Erythroblast (primary cell): ENCODE measurements around the gene SORCS3.

Experiments
- DNase-seq, 2 experiments: peaks; one replicate each; lab custom pipeline; 2025; lab: John Stamatoyannopoulos, UW
- GATA1 ChIP-seq: IDR thresholded peaks from 2 replicates; pipeline ENCODE4 v1.6.1; 2011; ENCODE audit warnings: low read depth, mild to moderate bottlenecking, control low read depth, low read length, moderate library complexity
- POLR2A ChIP-seq: IDR thresholded peaks from 2 replicates; pipeline ENCODE4 v1.6.1; 2011; ENCODE audit warnings: mild to moderate bottlenecking, low read length

The SORCS3 gene

GRCh38 chr10:104659809-104660208, 18.7 kb downstream of the SORCS3 start:
- no peak for DNase-seq
- TF ChIP-seq POLR2A (no peak), GATA1 (no peak)

GRCh38 chr10:104663076-104663475, 22.0 kb downstream of the SORCS3 start:
- no peak for DNase-seq
- TF ChIP-seq GATA1 (no peak), POLR2A (no peak)

GRCh38 chr10:104663563-104663962, 22.5 kb downstream of the SORCS3 start:
- TF ChIP-seq GATA1 (no peak), POLR2A (no peak)
- no peak for DNase-seq

GRCh38 chr10:104664205-104664604, 23.1 kb downstream of the SORCS3 start:
- TF ChIP-seq POLR2A = no peak

GRCh38 chr10:104665174-104665573, 24.1 kb downstream of the SORCS3 start:
- TF ChIP-seq GATA1 = no peak
- TF ChIP-seq POLR2A = no peak
- DNase-seq = no peak

More at GRCh38 chr10:104664205-104664604, 23.1 kb downstream of the SORCS3 start:
- no peak for DNase-seq

- no peak for DNase-seq
- TF ChIP-seq POLR2A = no peak
These were observed 25.0 kb downstream of the SORCS3 start for GRCh38 chr10:104666106-104666505.

- TF ChIP-seq GATA1 = no peak
- TF ChIP-seq POLR2A = no peak
- no peak for DNase-seq
These were observed 35.8 kb downstream of the SORCS3 start for GRCh38 chr10:104676874-104677273.

- TF ChIP-seq GATA1 = no peak
- TF ChIP-seq POLR2A = no peak
These were observed 37.6 kb downstream of the SORCS3 start for GRCh38 chr10:104678658-104679057.

GRCh38 chr10:104680467-104681401, 39.6 kb downstream of the SORCS3 start:
- DNase-seq = no peak
- TF ChIP-seq GATA1 (no peak), POLR2A (no peak)

More at GRCh38 chr10:104678658-104679057, 37.6 kb downstream of the SORCS3 start:
- no peak for DNase-seq

- TF ChIP-seq POLR2A (no peak), GATA1 (no peak)
- no peak for DNase-seq
These were observed 40.4 kb downstream of the SORCS3 start for GRCh38 chr10:104681485-104681884.

- no peak for DNase-seq
- TF ChIP-seq POLR2A (no peak), GATA1 (no peak)
These were observed 42.5 kb downstream of the SORCS3 start for GRCh38 chr10:104683567-104683966.

GRCh38 chr10:104686829-104687228, 45.7 kb downstream of the SORCS3 start:
- TF ChIP-seq POLR2A (no peak), GATA1 (no peak)
- no peak for DNase-seq

GRCh38 chr10:104688251-104689042, 47.4 kb downstream of the SORCS3 start:
- TF ChIP-seq POLR2A (no peak), GATA1 (no peak)
- no peak for DNase-seq

- DNase-seq = no peak
- TF ChIP-seq POLR2A (no peak), GATA1 (no peak)
These were observed 48.0 kb downstream of the SORCS3 start for GRCh38 chr10:104689105-104689504.
